ENCODE measurements around the gene MCCC1.

DNA sequence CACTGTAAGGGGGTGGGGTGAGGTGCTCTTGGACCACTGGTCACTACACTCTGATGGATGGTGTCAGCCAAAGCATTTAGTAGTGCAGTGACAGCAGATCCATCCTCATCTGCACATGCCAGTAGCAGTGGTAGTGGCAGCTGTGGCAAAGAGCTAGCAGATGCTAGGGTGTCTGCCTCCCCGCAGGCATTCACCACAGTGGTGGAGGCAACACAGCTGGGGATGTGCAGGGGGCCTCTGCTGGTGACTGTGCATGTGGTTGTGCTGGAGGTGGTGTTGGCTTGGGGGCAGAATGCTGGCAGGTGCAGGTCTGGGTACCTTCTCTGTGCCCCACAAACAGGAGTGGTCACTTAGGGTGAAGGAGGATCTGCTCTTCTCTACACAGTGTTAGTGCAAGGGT lies 99.5 kb downstream of the MCCC1 start:
- TF ChIP-seq, protein P1, sequence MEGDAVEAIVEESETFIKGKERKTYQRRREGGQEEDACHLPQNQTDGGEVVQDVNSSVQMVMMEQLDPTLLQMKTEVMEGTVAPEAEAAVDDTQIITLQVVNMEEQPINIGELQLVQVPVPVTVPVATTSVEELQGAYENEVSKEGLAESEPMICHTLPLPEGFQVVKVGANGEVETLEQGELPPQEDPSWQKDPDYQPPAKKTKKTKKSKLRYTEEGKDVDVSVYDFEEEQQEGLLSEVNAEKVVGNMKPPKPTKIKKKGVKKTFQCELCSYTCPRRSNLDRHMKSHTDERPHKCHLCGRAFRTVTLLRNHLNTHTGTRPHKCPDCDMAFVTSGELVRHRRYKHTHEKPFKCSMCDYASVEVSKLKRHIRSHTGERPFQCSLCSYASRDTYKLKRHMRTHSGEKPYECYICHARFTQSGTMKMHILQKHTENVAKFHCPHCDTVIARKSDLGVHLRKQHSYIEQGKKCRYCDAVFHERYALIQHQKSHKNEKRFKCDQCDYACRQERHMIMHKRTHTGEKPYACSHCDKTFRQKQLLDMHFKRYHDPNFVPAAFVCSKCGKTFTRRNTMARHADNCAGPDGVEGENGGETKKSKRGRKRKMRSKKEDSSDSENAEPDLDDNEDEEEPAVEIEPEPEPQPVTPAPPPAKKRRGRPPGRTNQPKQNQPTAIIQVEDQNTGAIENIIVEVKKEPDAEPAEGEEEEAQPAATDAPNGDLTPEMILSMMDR (IDR thresholded peaks at IDR 0.05; ENCODE audit: low read length), result no peak
- no peak for TF ChIP-seq EZH2 (optimal IDR thresholded peaks at IDR 0.05; ENCODE audit: low read depth, low read length)

All from MM.1S (cell line).